RWPE1 (cell line): ENCODE measurements around the gene HID1.

Source experiments
- CTCF ChIA-PET: fragments of 350-600 bp; sonication (Branson Sonifier 250); formaldehyde crosslinking; extraction: SDS; loops from one replicate; lab custom pipeline; 2021; lab: Yijun Ruan, JAX
- POLR2A ChIA-PET: fragments of 400-600 bp; formaldehyde crosslinking; extraction: SDS; loops from one replicate; lab custom pipeline; 2020; ENCODE audit warnings: antibody characterized with exemption; ENCODE audit not compliant: low non-redundant PET; lab: Yijun Ruan, JAX
- DNase-seq: peaks from one replicate; pipeline ENCODE4 v3.0.0; 2012; ENCODE audit warnings: low spot score
- H3K27ac ChIP-seq: fragments of 450-650 bp; 2 replicates; pipeline ENCODE4 v1.5.1; 2017
- TF ChIP-seq, protein P1 (sequence below): fragments of 450-650 bp; conservative IDR thresholded peaks from 2 replicates; pipeline ENCODE4 v1.5.1; 2017; ENCODE audit warnings: low read depth, mild to moderate bottlenecking

Gene HID1

GRCh38 chr17:74981979-74982662 is 9.6 kb upstream of the HID1 start:
- ChIA-PET POLR2A (interaction anchor here (0.5 kb wide), 1 partner anchor 85 kb away, joined by 6 read pairs; no protein-coding TSS in a partner anchor), CTCF (interaction anchor here (0.7 kb wide), 1 partner anchor 169 kb away, joined by 6 read pairs; no protein-coding TSS in a partner anchor)
- TF ChIP-seq, protein P1, sequence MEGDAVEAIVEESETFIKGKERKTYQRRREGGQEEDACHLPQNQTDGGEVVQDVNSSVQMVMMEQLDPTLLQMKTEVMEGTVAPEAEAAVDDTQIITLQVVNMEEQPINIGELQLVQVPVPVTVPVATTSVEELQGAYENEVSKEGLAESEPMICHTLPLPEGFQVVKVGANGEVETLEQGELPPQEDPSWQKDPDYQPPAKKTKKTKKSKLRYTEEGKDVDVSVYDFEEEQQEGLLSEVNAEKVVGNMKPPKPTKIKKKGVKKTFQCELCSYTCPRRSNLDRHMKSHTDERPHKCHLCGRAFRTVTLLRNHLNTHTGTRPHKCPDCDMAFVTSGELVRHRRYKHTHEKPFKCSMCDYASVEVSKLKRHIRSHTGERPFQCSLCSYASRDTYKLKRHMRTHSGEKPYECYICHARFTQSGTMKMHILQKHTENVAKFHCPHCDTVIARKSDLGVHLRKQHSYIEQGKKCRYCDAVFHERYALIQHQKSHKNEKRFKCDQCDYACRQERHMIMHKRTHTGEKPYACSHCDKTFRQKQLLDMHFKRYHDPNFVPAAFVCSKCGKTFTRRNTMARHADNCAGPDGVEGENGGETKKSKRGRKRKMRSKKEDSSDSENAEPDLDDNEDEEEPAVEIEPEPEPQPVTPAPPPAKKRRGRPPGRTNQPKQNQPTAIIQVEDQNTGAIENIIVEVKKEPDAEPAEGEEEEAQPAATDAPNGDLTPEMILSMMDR, result no peak
- no peak for DNase-seq
- peak overlapping the region; percentile 77 for H3K27ac ChIP-seq

GRCh38 chr17:74981318-74981978 is 8.9 kb upstream of the HID1 start:
- TF ChIP-seq, protein P1, result no peak
- DNase-seq, result no peak
- peak overlapping the region; percentile 77 for H3K27ac ChIP-seq
- ChIA-PET CTCF (no interaction called here), POLR2A (no interaction called here)

GRCh38 chr17:74979408-74980146 is 7.0 kb upstream of the HID1 start:
- TF ChIP-seq, protein P1, result no peak
- ChIA-PET CTCF (no interaction called here), POLR2A (interaction anchor here (0.7 kb wide), 1 partner anchor 15 kb away, joined by 3 read pairs; no protein-coding TSS in a partner anchor)
- no peak for DNase-seq
- H3K27ac ChIP-seq, result no peak overlapping the region

- CTCF ChIA-PET, result interaction anchor here (0.6 kb wide), 1 partner anchor 20 kb away, joined by 4 read pairs; no protein-coding TSS in a partner anchor
- no peak overlapping the region for H3K27ac ChIP-seq
- POLR2A ChIA-PET, result no interaction called here
- no peak for DNase-seq
- TF ChIP-seq, protein P1, result no peak
Measured at GRCh38 chr17:74978240-74978639, 5.7 kb upstream of the HID1 start.

DNA sequence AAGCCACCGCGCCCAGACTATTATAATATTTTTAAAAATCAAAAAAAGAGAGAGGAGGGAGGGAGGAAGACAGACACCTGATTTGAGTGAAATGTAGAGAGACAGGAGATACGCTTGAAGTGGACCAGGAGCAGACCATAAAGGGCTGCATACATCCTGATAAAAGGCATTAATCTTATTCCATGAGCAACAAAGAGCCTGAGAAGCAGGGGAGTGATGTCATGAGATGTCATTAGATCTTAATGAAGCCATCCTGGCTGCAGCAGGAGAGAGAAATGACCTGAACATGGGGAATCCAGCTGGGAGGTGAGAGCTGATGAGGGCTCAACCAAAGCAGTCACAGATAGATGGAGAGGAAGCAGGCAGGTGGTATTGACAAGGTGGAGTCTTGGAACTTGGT is 5.2 kb upstream of the HID1 start:
- CTCF ChIA-PET, result interaction anchor here (0.6 kb wide), 1 partner anchor 20 kb away, joined by 4 read pairs; no protein-coding TSS in a partner anchor
- POLR2A ChIA-PET, result no interaction called here
- DNase-seq, result no peak
- no peak overlapping the region for H3K27ac ChIP-seq
- TF ChIP-seq, protein P1, result no peak

DNA sequence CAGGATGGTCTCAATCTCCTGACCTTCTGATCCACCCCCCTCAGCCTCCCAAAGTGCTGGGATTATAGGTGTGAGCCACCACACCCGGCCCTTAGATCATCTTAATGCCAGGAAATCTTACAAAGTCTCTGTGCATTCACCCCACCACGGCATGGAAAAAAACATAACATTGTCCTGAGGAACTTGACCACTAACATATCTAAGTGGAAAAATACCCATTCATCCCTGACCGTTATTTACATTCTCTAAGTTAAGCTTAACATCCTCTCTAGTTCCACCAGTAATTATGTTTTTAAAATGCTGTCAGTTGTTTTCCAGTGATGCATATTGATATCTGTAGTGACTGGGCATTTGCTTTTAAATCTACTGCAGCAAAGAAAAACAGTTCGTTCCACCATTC is 3.4 kb upstream of the HID1 start:
- CTCF ChIA-PET, result no interaction called here
- POLR2A ChIA-PET, result no interaction called here
- TF ChIP-seq, protein P1, result no peak
- no peak overlapping the region for H3K27ac ChIP-seq
- DNase-seq, result no peak
